WTC11 (cell line): Measurements from ENCODE around the gene CTLA4.

Experiments used
- AR ChIP-seq: fragments of 250-450 bp; sonication (Bioruptor Pico); IDR thresholded peaks from 2 replicates; pipeline ENCODE4 v1.9.0; 2021; ENCODE audit warnings: mild to moderate bottlenecking
- ATF1 ChIP-seq: sonication (generic); formaldehyde crosslinking; IDR thresholded peaks from 2 replicates; pipeline ENCODE4 v1.8.1; 2023; ENCODE audit warnings: mild to moderate bottlenecking, moderate library complexity, missing genetic modification reagents
- ELF4 ChIP-seq: sonication (generic); formaldehyde crosslinking; IDR thresholded peaks from 2 replicates; pipeline ENCODE4 v1.8.1; 2022; ENCODE audit warnings: low read depth, mild to moderate bottlenecking, moderate library complexity, missing genetic modification reagents
- JAZF1 ChIP-seq: fragments of 250-450 bp; sonication (Bioruptor Pico); IDR thresholded peaks from 2 replicates; pipeline ENCODE4 v1.9.0; 2021; ENCODE audit warnings: moderate library complexity, mild to moderate bottlenecking, inconsistent platforms
- ZNF121 ChIP-seq: sonication (generic); formaldehyde crosslinking; IDR thresholded peaks from 2 replicates; pipeline ENCODE4 v1.8.0; 2023; ENCODE audit warnings: missing genetic modification reagents
- ZNF263 ChIP-seq: sonication (generic); formaldehyde crosslinking; IDR thresholded peaks from 2 replicates; pipeline ENCODE4 v1.8.1; 2022; ENCODE audit warnings: low read depth, mild to moderate bottlenecking, moderate library complexity, missing genetic modification reagents
- ZNF512 ChIP-seq: sonication (generic); formaldehyde crosslinking; IDR thresholded peaks from 2 replicates; pipeline ENCODE4 v1.8.1; 2022; ENCODE audit warnings: missing genetic modification reagents, borderline replicate concordance
- TF ChIP-seq, protein P1 (sequence below): fragments of 200-600 bp; IDR thresholded peaks from 2 replicates; pipeline ENCODE4 v1.8.0; 2022; ENCODE audit warnings: antibody characterized with exemption
- TF ChIP-seq, protein P2 (sequence below): sonication (generic); formaldehyde crosslinking; IDR thresholded peaks from 2 replicates; pipeline ENCODE4 v1.8.1; 2022; ENCODE audit warnings: low read depth, missing genetic modification reagents, borderline replicate concordance
- TF ChIP-seq, protein P3 (sequence below): sonication (generic); formaldehyde crosslinking; IDR thresholded peaks from 2 replicates; pipeline ENCODE4 v1.8.0; 2022; ENCODE audit warnings: missing genetic modification reagents

GRCh38 chr2:203841654-203842053 is 25.9 kb upstream of the CTLA4 start:
- TF ChIP-seq, protein P1, sequence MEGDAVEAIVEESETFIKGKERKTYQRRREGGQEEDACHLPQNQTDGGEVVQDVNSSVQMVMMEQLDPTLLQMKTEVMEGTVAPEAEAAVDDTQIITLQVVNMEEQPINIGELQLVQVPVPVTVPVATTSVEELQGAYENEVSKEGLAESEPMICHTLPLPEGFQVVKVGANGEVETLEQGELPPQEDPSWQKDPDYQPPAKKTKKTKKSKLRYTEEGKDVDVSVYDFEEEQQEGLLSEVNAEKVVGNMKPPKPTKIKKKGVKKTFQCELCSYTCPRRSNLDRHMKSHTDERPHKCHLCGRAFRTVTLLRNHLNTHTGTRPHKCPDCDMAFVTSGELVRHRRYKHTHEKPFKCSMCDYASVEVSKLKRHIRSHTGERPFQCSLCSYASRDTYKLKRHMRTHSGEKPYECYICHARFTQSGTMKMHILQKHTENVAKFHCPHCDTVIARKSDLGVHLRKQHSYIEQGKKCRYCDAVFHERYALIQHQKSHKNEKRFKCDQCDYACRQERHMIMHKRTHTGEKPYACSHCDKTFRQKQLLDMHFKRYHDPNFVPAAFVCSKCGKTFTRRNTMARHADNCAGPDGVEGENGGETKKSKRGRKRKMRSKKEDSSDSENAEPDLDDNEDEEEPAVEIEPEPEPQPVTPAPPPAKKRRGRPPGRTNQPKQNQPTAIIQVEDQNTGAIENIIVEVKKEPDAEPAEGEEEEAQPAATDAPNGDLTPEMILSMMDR, result no peak
- TF ChIP-seq ELF4 (CRISPR knock-in tag), result no peak
- TF ChIP-seq ZNF121 (CRISPR knock-in tag), result no peak
- TF ChIP-seq, protein P2, sequence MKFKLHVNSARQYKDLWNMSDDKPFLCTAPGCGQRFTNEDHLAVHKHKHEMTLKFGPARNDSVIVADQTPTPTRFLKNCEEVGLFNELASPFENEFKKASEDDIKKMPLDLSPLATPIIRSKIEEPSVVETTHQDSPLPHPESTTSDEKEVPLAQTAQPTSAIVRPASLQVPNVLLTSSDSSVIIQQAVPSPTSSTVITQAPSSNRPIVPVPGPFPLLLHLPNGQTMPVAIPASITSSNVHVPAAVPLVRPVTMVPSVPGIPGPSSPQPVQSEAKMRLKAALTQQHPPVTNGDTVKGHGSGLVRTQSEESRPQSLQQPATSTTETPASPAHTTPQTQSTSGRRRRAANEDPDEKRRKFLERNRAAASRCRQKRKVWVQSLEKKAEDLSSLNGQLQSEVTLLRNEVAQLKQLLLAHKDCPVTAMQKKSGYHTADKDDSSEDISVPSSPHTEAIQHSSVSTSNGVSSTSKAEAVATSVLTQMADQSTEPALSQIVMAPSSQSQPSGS, result no peak
- TF ChIP-seq, protein P3, sequence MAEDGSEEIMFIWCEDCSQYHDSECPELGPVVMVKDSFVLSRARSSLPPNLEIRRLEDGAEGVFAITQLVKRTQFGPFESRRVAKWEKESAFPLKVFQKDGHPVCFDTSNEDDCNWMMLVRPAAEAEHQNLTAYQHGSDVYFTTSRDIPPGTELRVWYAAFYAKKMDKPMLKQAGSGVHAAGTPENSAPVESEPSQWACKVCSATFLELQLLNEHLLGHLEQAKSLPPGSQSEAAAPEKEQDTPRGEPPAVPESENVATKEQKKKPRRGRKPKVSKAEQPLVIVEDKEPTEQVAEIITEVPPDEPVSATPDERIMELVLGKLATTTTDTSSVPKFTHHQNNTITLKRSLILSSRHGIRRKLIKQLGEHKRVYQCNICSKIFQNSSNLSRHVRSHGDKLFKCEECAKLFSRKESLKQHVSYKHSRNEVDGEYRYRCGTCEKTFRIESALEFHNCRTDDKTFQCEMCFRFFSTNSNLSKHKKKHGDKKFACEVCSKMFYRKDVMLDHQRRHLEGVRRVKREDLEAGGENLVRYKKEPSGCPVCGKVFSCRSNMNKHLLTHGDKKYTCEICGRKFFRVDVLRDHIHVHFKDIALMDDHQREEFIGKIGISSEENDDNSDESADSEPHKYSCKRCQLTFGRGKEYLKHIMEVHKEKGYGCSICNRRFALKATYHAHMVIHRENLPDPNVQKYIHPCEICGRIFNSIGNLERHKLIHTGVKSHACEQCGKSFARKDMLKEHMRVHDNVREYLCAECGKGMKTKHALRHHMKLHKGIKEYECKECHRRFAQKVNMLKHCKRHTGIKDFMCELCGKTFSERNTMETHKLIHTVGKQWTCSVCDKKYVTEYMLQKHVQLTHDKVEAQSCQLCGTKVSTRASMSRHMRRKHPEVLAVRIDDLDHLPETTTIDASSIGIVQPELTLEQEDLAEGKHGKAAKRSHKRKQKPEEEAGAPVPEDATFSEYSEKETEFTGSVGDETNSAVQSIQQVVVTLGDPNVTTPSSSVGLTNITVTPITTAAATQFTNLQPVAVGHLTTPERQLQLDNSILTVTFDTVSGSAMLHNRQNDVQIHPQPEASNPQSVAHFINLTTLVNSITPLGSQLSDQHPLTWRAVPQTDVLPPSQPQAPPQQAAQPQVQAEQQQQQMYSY, result no peak
- TF ChIP-seq AR (CRISPR knock-in tag), result no peak
- no peak for TF ChIP-seq ZNF512 (CRISPR knock-in tag)
- TF ChIP-seq JAZF1 (CRISPR knock-in tag), result no peak
- TF ChIP-seq ZNF263 (CRISPR knock-in tag), result no peak
- TF ChIP-seq ATF1, result no peak
